Natural killer cell treated with Interleukin-12 subunit alpha and Interleukin-12 subunit beta and Interleukin-15 and Interleukin-18, amount 100 ng/mL, for 72 hours (primary cell): ENCODE data around the gene PMEPA1. TPM values are rescaled to one million over a fixed set of nuclear protein-coding genes. Genes with fewer than 3 reads are reported as not detected.

Experiments
- ATAC-seq, 2 donors: fragments of 150-1000 bp; cut with Tn5 transposase in 1 of 2; sonication (Bioruptor Pico), chemical (Tn5 transposase) in 1 of 2; 2 replicates each; pipeline ENCODE4 v1.10.0; 2021
- DNase-seq: peaks from one replicate; pipeline ENCODE4 v3.0.0; 2022; ENCODE audit warnings: low spot score
- H3K27ac Mint-ChIP-seq, 2 donors: 1 replicate in 1 of 2; 2 replicates in 1 of 2; pipeline ENCODE4 v1.8.0; 2022; ENCODE audit warnings: mixed read lengths in 2 of 2, mild to moderate bottlenecking in 1 of 2, moderate library complexity in 1 of 2
- H3K27me3 Mint-ChIP-seq, 2 donors: 1 replicate in 1 of 2; 2 replicates in 1 of 2; pipeline ENCODE4 v1.8.0; 2022; ENCODE audit warnings: mixed read lengths in 2 of 2
- H3K36me3 Mint-ChIP-seq: one replicate; pipeline ENCODE4 v1.8.0; 2022; ENCODE audit warnings: mixed read lengths
- H3K4me1 Mint-ChIP-seq, 2 donors: 1 replicate in 1 of 2; 2 replicates in 1 of 2; pipeline ENCODE4 v1.8.0; 2022; ENCODE audit warnings: low read depth in 2 of 2, mixed read lengths in 2 of 2, mild to moderate bottlenecking in 1 of 2
- H3K4me3 Mint-ChIP-seq: one replicate; pipeline ENCODE4 v1.8.0; 2022; ENCODE audit warnings: mixed read lengths
- H3K9me3 Mint-ChIP-seq: 2 replicates; pipeline ENCODE4 v1.8.0; 2022; ENCODE audit warnings: mixed read lengths
- total RNA-seq, 2 donors: library from RNA; stranded (reverse); gene quantifications; one replicate each; pipeline ENCODE4 v1.2.3, GENCODE V29; 2022

PMEPA1 gene
- total RNA-seq, 2 donors from 2014 or later: 0.08 TPM; not detected in 1

DNA sequence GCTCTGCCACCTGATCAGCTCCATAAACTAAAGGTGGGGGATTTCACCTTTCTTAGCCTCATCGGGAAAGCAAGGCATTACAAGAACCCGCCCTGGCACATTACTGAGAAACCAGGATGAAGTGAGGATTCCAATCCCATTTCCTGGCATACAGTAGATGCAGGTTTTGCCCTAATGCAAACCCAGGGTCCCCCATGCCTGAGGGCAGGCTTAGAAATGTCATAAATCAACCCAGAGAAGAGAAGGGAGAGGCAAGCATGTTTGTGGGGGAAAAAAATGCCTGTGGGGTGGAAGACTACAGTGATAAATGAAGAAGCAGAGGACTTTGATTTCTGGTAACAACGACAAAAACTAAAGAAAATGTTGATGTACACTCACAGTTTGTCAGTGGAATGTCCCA is 18.0 kb upstream of the PMEPA1 start:
- Mint-ChIP-seq H3K9me3 (no peaks in the 10 kb centered on the region), H3K36me3 (no peaks in the 10 kb centered on the region), H3K4me3 (no peak overlapping the region), H3K27me3 (peaks cover 24 to 43% of the 10 kb centered on the region in 2 donors), H3K4me1 (no peaks in the 10 kb centered on the region), H3K27ac (no peak overlapping the region)
- no peak for ATAC-seq
- DNase-seq: no peak

- ATAC-seq: no peak
- H3K9me3 Mint-ChIP-seq: no peaks in the 10 kb centered on the region
- H3K4me1 Mint-ChIP-seq: no peaks in the 10 kb centered on the region
- H3K36me3 Mint-ChIP-seq: no peaks in the 10 kb centered on the region
- DNase-seq: no peak
- peaks cover 31 to 54% of the 10 kb centered on the region in 2 donors for H3K27me3 Mint-ChIP-seq
- H3K4me3 Mint-ChIP-seq: no peak overlapping the region
- H3K27ac Mint-ChIP-seq: no peak overlapping the region
Measured at GRCh38 chr20:57725636-57726035, 15.8 kb upstream of the PMEPA1 start.

GRCh38 chr20:57724610-57725405 is 15.0 kb upstream of the PMEPA1 start:
- ATAC-seq: no peak
- Mint-ChIP-seq H3K27me3 (peaks cover 33 to 54% of the 10 kb centered on the region in 2 donors), H3K9me3 (no peaks in the 10 kb centered on the region), H3K27ac (no peak overlapping the region), H3K36me3 (no peaks in the 10 kb centered on the region), H3K4me3 (no peak overlapping the region), H3K4me1 (no peaks in the 10 kb centered on the region)
- DNase-seq: no peak

DNA sequence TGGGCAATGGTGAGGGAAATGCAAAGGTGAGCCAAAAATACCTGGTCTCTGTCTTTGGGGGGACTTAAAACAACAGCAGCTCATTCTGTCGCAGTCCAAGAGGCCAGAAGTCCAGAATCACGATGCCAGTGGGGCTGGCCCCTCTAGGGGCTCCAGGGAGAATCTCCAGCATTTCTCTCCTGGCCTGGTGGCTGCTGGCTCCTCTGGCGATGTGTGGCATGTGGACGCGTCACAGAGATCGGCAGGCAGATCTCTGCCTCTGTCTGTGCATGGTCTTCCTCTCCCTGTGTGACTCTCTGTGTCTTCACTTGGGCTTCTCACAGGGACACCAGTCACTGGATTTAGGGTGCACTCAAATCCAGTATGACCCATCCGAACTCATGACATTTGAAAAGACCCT is 14.0 kb upstream of the PMEPA1 start:
- no peak for ATAC-seq
- no peak overlapping the region for H3K4me3 Mint-ChIP-seq
- H3K27ac Mint-ChIP-seq: no peak overlapping the region
- H3K9me3 Mint-ChIP-seq: no peaks in the 10 kb centered on the region
- no peak for DNase-seq
- H3K36me3 Mint-ChIP-seq: no peaks in the 10 kb centered on the region
- peaks cover 33 to 54% of the 10 kb centered on the region in 2 donors for H3K27me3 Mint-ChIP-seq
- H3K4me1 Mint-ChIP-seq: no peaks in the 10 kb centered on the region

GRCh38 chr20:57719951-57720350 is 10.1 kb upstream of the PMEPA1 start:
- Mint-ChIP-seq H3K27me3 (peaks cover 24 to 31% of the 10 kb centered on the region in 2 donors), H3K4me3 (no peak overlapping the region), H3K4me1 (peaks cover 2 to 5% of the 10 kb centered on the region in 2 donors), H3K36me3 (no peaks in the 10 kb centered on the region), H3K9me3 (no peaks in the 10 kb centered on the region), H3K27ac (no peak overlapping the region)
- DNase-seq (no peak), ATAC-seq (no peak)

DNA sequence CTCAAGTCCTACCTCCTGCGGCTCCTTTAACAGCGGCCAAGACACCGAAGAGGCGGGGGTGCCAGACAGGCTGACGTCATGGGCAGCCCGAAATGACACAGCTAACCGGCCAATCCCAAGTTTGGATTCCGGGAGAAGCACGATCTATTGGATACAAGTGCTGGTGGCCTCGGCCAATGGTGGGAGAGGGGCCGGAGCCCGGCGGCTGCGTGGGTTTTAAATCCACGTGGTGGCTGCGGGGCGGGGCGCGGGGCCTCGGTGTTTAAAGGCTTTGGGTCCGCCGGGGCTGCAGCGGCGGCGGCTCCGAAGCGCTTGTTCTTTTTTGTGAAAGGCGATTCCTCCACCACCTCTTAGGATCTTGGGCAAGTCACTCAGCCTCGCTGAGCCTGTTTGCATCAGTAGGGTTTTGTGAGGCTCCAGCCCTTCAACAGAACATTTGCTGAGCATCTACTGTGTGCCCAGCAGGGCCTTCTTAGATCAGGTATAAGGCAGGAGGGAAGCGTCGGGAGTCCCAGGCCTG is 8.7 kb upstream of the PMEPA1 start:
- ATAC-seq (peak; percentile 96 to 98), DNase-seq (peak; percentile 94)
- Mint-ChIP-seq H3K27me3 (peaks cover 24 to 26% of the 10 kb centered on the region in 2 donors), H3K9me3 (no peaks in the 10 kb centered on the region), H3K36me3 (no peaks in the 10 kb centered on the region), H3K27ac (no peak overlapping the region), H3K4me1 (peaks cover 2 to 5% of the 10 kb centered on the region in 2 donors), H3K4me3 (peak overlapping the region; percentile 51)

GRCh38 chr20:57717797-57718196 is 8.0 kb upstream of the PMEPA1 start:
- peaks cover 17 to 27% of the 10 kb centered on the region in 2 donors for H3K27me3 Mint-ChIP-seq
- H3K4me3 Mint-ChIP-seq: no peak overlapping the region
- no peaks in the 10 kb centered on the region for H3K9me3 Mint-ChIP-seq
- H3K36me3 Mint-ChIP-seq: no peaks in the 10 kb centered on the region
- H3K27ac Mint-ChIP-seq: no peak overlapping the region
- H3K4me1 Mint-ChIP-seq: peaks cover 2 to 10% of the 10 kb centered on the region in 2 donors
- ATAC-seq: no peak
- DNase-seq: no peak

GRCh38 chr20:57716901-57717300 is 7.1 kb upstream of the PMEPA1 start:
- Mint-ChIP-seq H3K4me3 (no peak overlapping the region), H3K36me3 (no peaks in the 10 kb centered on the region), H3K27me3 (peaks cover 8 to 26% of the 10 kb centered on the region in 2 donors), H3K4me1 (peaks cover 5 to 10% of the 10 kb centered on the region in 2 donors), H3K27ac (no peak overlapping the region), H3K9me3 (no peaks in the 10 kb centered on the region)
- DNase-seq (no peak), ATAC-seq (no peak)

- no peak overlapping the region for H3K27ac Mint-ChIP-seq
- no peak overlapping the region for H3K4me3 Mint-ChIP-seq
- DNase-seq: no peak
- peaks cover 4 to 24% of the 10 kb centered on the region in 2 donors for H3K27me3 Mint-ChIP-seq
- H3K9me3 Mint-ChIP-seq: no peaks in the 10 kb centered on the region
- ATAC-seq: no peak
- peaks cover 5 to 10% of the 10 kb centered on the region in 2 donors for H3K4me1 Mint-ChIP-seq
- H3K36me3 Mint-ChIP-seq: no peaks in the 10 kb centered on the region
Measured at GRCh38 chr20:57716202-57716601, 6.4 kb upstream of the PMEPA1 start.

DNA sequence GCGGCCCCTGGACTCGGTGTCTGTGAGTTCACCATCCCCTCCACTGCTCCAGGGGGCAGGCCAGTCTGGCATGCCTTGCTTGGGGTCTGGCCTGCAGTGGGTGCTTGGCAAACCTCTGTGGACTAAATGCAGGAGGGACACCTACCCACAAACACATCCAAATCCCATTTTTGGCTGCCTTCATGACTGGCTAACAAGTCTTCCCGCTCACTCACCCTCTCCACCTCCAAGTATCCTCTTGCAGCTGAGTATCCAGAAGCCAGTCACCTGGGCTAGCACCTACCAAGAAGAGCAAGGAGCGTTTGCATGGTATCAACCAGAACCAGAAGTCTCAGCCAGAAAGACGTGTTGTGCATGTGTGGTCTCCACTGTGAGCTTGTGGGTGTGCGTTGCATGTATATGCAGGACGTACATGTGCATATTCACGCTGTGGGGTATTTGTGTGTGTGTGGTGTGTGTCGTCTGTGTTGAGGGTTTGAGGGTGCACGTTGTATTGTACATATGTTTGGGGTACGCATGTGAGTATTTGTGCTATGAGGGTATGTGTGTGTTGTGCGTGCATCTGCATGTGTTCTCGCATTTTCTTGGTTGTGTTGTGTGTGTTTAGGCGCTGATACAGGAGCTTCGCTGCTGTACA is 5.6 kb upstream of the PMEPA1 start:
- DNase-seq (no peak), ATAC-seq (no peak)
- no peaks in the 10 kb centered on the region for H3K36me3 Mint-ChIP-seq
- no peak overlapping the region for H3K27ac Mint-ChIP-seq
- H3K9me3 Mint-ChIP-seq: no peaks in the 10 kb centered on the region
- H3K4me3 Mint-ChIP-seq: no peak overlapping the region
- H3K4me1 Mint-ChIP-seq: peaks cover 5 to 10% of the 10 kb centered on the region in 2 donors
- H3K27me3 Mint-ChIP-seq: peaks cover 6 to 21% of the 10 kb centered on the region in 2 donors

DNA sequence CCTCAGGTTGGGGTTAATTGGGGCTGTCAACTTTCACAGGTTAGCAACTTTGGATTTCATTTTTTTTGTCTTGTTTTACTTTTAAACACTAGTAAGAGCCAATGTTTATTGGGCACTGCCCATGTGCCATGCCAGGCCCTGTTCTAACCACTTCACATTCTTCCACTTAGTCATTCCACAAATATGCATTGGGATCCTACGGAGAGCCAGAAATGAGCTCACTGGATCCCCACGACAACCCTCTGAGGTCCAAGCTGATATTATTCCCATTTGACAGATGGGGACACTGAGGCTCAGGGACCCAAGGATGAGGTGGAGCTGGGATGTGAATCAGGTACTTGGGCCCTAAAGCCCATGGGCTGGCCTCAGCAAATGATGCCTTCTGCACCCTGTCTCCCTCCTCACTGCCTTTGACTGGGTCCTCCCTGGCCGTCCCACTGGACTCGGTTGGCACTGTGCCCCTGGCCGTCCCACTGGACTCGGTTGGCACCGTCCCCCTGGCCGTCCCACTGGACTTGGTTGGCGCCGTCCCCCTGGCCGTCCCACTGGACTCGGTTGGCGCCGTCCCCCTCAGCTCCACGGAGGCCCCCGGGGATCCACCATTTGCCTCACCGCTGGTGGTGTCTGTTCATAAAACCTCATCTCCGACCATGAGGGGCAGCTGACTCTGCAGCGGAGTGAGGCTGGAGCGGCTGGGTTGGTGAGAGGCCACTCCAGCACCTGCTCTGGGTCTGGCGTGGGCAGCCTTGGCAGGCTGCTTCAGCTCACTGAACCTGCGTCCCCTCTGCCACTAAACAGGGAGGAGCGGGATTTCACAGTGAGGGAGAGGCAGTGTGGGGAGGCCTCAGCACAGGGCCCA is 4.8 kb upstream of the PMEPA1 start:
- H3K27me3 Mint-ChIP-seq: peaks cover 6 to 20% of the 10 kb centered on the region in 2 donors
- H3K4me1 Mint-ChIP-seq: peaks cover 5 to 10% of the 10 kb centered on the region in 2 donors
- no peak overlapping the region for H3K27ac Mint-ChIP-seq
- H3K36me3 Mint-ChIP-seq: no peaks in the 10 kb centered on the region
- DNase-seq: no peak
- ATAC-seq: no peak
- H3K9me3 Mint-ChIP-seq: no peaks in the 10 kb centered on the region
- no peak overlapping the region for H3K4me3 Mint-ChIP-seq

- no peak for ATAC-seq
- H3K4me1 Mint-ChIP-seq: peaks cover 5 to 10% of the 10 kb centered on the region in 2 donors
- H3K4me3 Mint-ChIP-seq: no peak overlapping the region
- DNase-seq: no peak
- H3K27me3 Mint-ChIP-seq: peaks cover 7 to 20% of the 10 kb centered on the region in 2 donors
- H3K27ac Mint-ChIP-seq: no peak overlapping the region
- H3K9me3 Mint-ChIP-seq: no peaks in the 10 kb centered on the region
- no peaks in the 10 kb centered on the region for H3K36me3 Mint-ChIP-seq
Measured at GRCh38 chr20:57713951-57714350, 4.1 kb upstream of the PMEPA1 start.

DNA sequence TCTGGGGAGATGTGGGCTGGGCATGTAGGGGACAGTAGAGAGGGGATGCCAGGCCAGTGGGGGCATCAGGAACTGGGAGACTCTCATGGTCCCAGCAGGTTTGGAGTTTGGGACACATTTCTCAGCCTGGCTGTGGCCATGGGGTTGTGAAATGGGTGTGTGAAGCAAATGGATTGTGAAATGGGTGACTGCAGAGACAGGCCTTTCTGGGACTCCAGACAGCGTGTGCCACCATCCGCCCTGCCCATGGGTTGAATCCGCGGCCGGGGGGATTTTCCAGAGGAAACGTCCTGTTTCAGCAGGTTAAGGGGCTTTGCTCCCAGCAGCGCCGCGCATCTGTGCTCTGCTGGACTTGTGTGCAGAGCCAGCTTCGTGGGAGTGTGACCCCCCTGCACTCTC is 3.7 kb upstream of the PMEPA1 start:
- Mint-ChIP-seq H3K36me3 (peaks cover 3% of the 10 kb centered on the region), H3K4me3 (no peak overlapping the region), H3K4me1 (peaks cover 9 to 14% of the 10 kb centered on the region in 2 donors), H3K27ac (no peak overlapping the region), H3K27me3 (peaks cover 11 to 24% of the 10 kb centered on the region in 2 donors), H3K9me3 (no peaks in the 10 kb centered on the region)
- ATAC-seq (no peak), DNase-seq (no peak)
